CD4-positive, alpha-beta T cell treated with Interleukin-2 at 100 ng/mL for 4 hours (primary cell): ENCODE measurements around the gene SPRED2.

Source experiments
- DNase-seq: peaks from one replicate; pipeline ENCODE4 v3.0.0-alpha.2; 2020; ENCODE audit warnings: low spot score

SPRED2 gene

GRCh38 chr2:65364986-65365733 lies 67.2 kb downstream of the SPRED2 start:
- no peak for DNase-seq

GRCh38 chr2:65363879-65364666 lies 68.3 kb downstream of the SPRED2 start:
- no peak for DNase-seq

GRCh38 chr2:65361623-65362022 lies 70.8 kb downstream of the SPRED2 start:
- DNase-seq: no peak

GRCh38 chr2:65360441-65360840 lies 72.0 kb downstream of the SPRED2 start:
- DNase-seq: no peak

GRCh38 chr2:65358678-65359400 lies 73.6 kb downstream of the SPRED2 start:
- no peak for DNase-seq

- DNase-seq: no peak
These were observed 74.5 kb downstream of the SPRED2 start for GRCh38 chr2:65357959-65358294.

GRCh38 chr2:65357095-65357958 lies 75.1 kb downstream of the SPRED2 start:
- no peak for DNase-seq

- no peak for DNase-seq
These were observed 77.1 kb downstream of the SPRED2 start for GRCh38 chr2:65355186-65355831.

GRCh38 chr2:65354773-65355172 lies 77.6 kb downstream of the SPRED2 start:
- DNase-seq: no peak

- no peak for DNase-seq
These were observed 78.5 kb downstream of the SPRED2 start for GRCh38 chr2:65353927-65354326.

GRCh38 chr2:65353046-65353445 lies 79.4 kb downstream of the SPRED2 start:
- no peak for DNase-seq

- DNase-seq: no peak
These were observed 80.3 kb downstream of the SPRED2 start for GRCh38 chr2:65351948-65352595.

GRCh38 chr2:65351234-65351947 lies 81.0 kb downstream of the SPRED2 start:
- DNase-seq: no peak

- no peak for DNase-seq
These were observed 81.7 kb downstream of the SPRED2 start for GRCh38 chr2:65350651-65351056.

GRCh38 chr2:65349863-65350262 lies 82.5 kb downstream of the SPRED2 start:
- no peak for DNase-seq

GRCh38 chr2:65347913-65348312 lies 84.5 kb downstream of the SPRED2 start:
- no peak for DNase-seq

- no peak for DNase-seq
These were observed 86.8 kb downstream of the SPRED2 start for GRCh38 chr2:65345631-65346030.

GRCh38 chr2:65344689-65345088 lies 87.7 kb downstream of the SPRED2 start:
- no peak for DNase-seq

- DNase-seq: no peak
These were observed 88.2 kb downstream of the SPRED2 start for GRCh38 chr2:65344182-65344581.

GRCh38 chr2:65343386-65343785 lies 89.0 kb downstream of the SPRED2 start:
- no peak for DNase-seq
